Naive thymus-derived CD4-positive, alpha-beta T cell (primary cell): ENCODE results near the gene TFAP2E. TPM values are rescaled to one million over a fixed set of nuclear protein-coding genes. Genes with fewer than 3 reads are reported as not detected.

Source experiments
- ATAC-seq: fragments of 150-1000 bp; cut with Tn5 transposase; 2 replicates; pipeline ENCODE4 v1.10.0; 2021; ENCODE audit warnings: mild to moderate bottlenecking, moderate library complexity
- CTCF ChIA-PET: fragments of 350-600 bp; sonication (Branson Sonifier 250); formaldehyde crosslinking; loops from one replicate; lab custom pipeline; 2021; ENCODE audit warnings: antibody characterized with exemption; lab: Charles Lee
- POLR2A ChIA-PET: fragments of 350-600 bp; sonication (Branson Sonifier 250); formaldehyde crosslinking; loops from one replicate; lab custom pipeline; 2021; ENCODE audit warnings: antibody characterized with exemption, inconsistent platforms; lab: Charles Lee
- DNase-seq, 9 donors: peaks; one replicate each; pipeline versions ENCODE4 v3.0.0 to v3.0.0-alpha.2; 2020 to 2022; ENCODE audit warnings: mixed read lengths in 1 of 9
- H3K27ac ChIP-seq: one replicate; pipeline ENCODE4 v1.7.0; 2013; ENCODE audit warnings: mild to moderate bottlenecking, low read depth, low read length, moderate library complexity
- H3K27me3 ChIP-seq, 2 donors: one replicate each; pipeline ENCODE4 v1.7.0; 2013; ENCODE audit warnings: low read length in 2 of 2, mild to moderate bottlenecking in 2 of 2, moderate library complexity in 2 of 2; ENCODE audit not compliant: control insufficient read depth in 2 of 2, insufficient read depth in 2 of 2
- H3K36me3 ChIP-seq, 3 experiments: 1 replicate in 2 of 3; 2 replicates in 1 of 3; pipeline ENCODE4 v1.7.0; 2013; ENCODE audit warnings: low read length in 3 of 3, mild to moderate bottlenecking in 3 of 3, moderate library complexity in 1 of 3; ENCODE audit not compliant: insufficient read depth in 3 of 3, control insufficient read depth in 2 of 3
- H3K4me1 ChIP-seq, 2 donors: one replicate each; pipeline ENCODE4 v1.7.0; 2013; ENCODE audit warnings: low read length in 2 of 2, mild to moderate bottlenecking in 2 of 2, moderate library complexity in 1 of 2; ENCODE audit not compliant: control insufficient read depth in 2 of 2, insufficient read depth in 2 of 2
- H3K4me3 ChIP-seq: 2 replicates; pipeline ENCODE4 v1.7.0; 2013; ENCODE audit warnings: mild to moderate bottlenecking, low read length
- H3K9me3 ChIP-seq, 3 experiments: 1 replicate in 2 of 3; 2 replicates in 1 of 3; pipeline ENCODE4 v1.7.0; 2013; ENCODE audit warnings: low read length in 3 of 3; ENCODE audit not compliant: control insufficient read depth in 2 of 3
- H3K27ac Mint-ChIP-seq, 9 donors: one replicate each; pipeline ENCODE4 v1.8.0; 2020 to 2022; ENCODE audit warnings: mixed read lengths in 9 of 9, mild to moderate bottlenecking in 8 of 9, moderate library complexity in 5 of 9, inconsistent platforms in 2 of 9
- H3K27me3 Mint-ChIP-seq, 5 donors: one replicate each; pipeline ENCODE4 v1.8.0; 2021 to 2022; ENCODE audit warnings: mixed read lengths in 5 of 5, mild to moderate bottlenecking in 1 of 5
- H3K36me3 Mint-ChIP-seq, 5 donors: one replicate each; pipeline ENCODE4 v1.8.0; 2020 to 2022; ENCODE audit warnings: mixed read lengths in 5 of 5, mild to moderate bottlenecking in 3 of 5, inconsistent platforms in 1 of 5
- H3K4me1 Mint-ChIP-seq, 7 donors: one replicate each; pipeline ENCODE4 v1.8.0; 2020 to 2022; ENCODE audit warnings: mixed read lengths in 7 of 7, mild to moderate bottlenecking in 3 of 7, inconsistent platforms in 1 of 7
- H3K4me3 Mint-ChIP-seq, 10 donors: one replicate each; pipeline ENCODE4 v1.8.0; 2020 to 2022; ENCODE audit warnings: mild to moderate bottlenecking in 10 of 10, mixed read lengths in 10 of 10, moderate library complexity in 6 of 10, inconsistent platforms in 2 of 10
- H3K9me3 Mint-ChIP-seq, 11 donors: one replicate each; pipeline ENCODE4 v1.8.0; 2020 to 2022; ENCODE audit warnings: mixed read lengths in 11 of 11, mild to moderate bottlenecking in 4 of 11, inconsistent platforms in 1 of 11, moderate library complexity in 1 of 11
- intact Hi-C, 2 donors: fragments of 100-400 bp; cut with micrococcal nuclease; formaldehyde crosslinking; loops; one replicate each; pipeline ENCODE4 v1.15.1; 2023
- polyA plus RNA-seq, 2 donors: library from polyadenylated mRNA; unstranded; fragments of 300-500 nt; fragmentation: Illumina TruSeq; gene quantifications; one replicate each; pipeline ENCODE4 v1.2.3, GENCODE V29; 2021
- total RNA-seq, 6 experiments: library from RNA in 5 of 6; stranded (reverse) in 5 of 6; gene quantifications; 1 replicate in 5 of 6; 2 replicates in 1 of 6; pipeline ENCODE4 v1.2.3 and lab custom pipeline; 2021 to 2026

TFAP2E gene
- total and polyA plus RNA-seq, 7 experiments from 2014 or later = 0.13 to 4.2 (median 1.3) TPM

GRCh38 chr1:35557611-35558373, 15.3 kb upstream of the TFAP2E start, which contains the start of gene NCDN:
Gene NCDN, plus strand, starts transcription at chr1:35557799. Its CDS starts 392 bp downstream, at chr1:35558191.
- Mint-ChIP-seq H3K4me3 (peak within 1 kb of the TSS; percentile 90 to 99 (median 96)), H3K4me1 (peaks cover 40 to 68% (median 53%) of the 10 kb centered on the region in 7 donors), H3K27ac (peak within 1 kb of the TSS; percentile 89 to 98 (median 93)), H3K36me3 (peaks cover 0 to 10% (median 4%) of the 10 kb centered on the region in 5 donors), H3K27me3 (no peaks in the 10 kb centered on the region), H3K9me3 (no peaks in the 10 kb centered on the region)
- H3K27me3 ChIP-seq = no peaks in the 10 kb centered on the region
- peak within 1 kb of the TSS; percentile 77 for H3K27ac ChIP-seq
- ChIA-PET CTCF (interaction anchor here (1.3 to 4.9 kb wide), 6 partner anchors 11 to 158 kb away, joined by 4 to 47 read pairs (median 5); no protein-coding TSS in a partner anchor), POLR2A (interaction anchor here (0.6 to 3.0 kb wide), 16 partner anchors 8 to 365 kb away, joined by 3 to 21 read pairs (median 4); partner anchors contain the start of genes AGO1, CLSPN and SFPQ)
- peak within 1 kb of the TSS; percentile 87 for H3K4me3 ChIP-seq
- no peaks in the 10 kb centered on the region for H3K9me3 ChIP-seq
- ATAC-seq = peak; percentile 96
- intact Hi-C loops = loop anchor here (1.0 to 5.0 kb wide), 14 partner anchors 18 to 699 kb away; partner anchors contain the start of genes PSMB2 (in 2 of the 2), SFPQ (in 2 of the 2), ADPRS (in 1 of the 2) and AGO3 (in 1 of the 2)
- DNase-seq = peak; percentile 86 to 96 (median 94)
- H3K36me3 ChIP-seq = peaks cover 0 to 21% (median 0%) of the 10 kb centered on the region in 3 experiments
- H3K4me1 ChIP-seq = peaks cover 16 to 19% of the 10 kb centered on the region in 2 donors

- peak overlapping the region; percentile 77 for H3K27ac ChIP-seq
- peak overlapping the region; percentile 87 for H3K4me3 ChIP-seq
- intact Hi-C loops = loop anchor here in 1 of 2 donors (5.0 kb wide), 1 partner anchor 529 kb away; the partner anchor contains the start of gene ADPRS
- CTCF ChIA-PET = interaction anchor here (1.3 to 4.9 kb wide), 2 partner anchors 10 to 107 kb away, joined by 4 to 47 read pairs; no protein-coding TSS in a partner anchor
- peaks cover 16 to 19% of the 10 kb centered on the region in 2 donors for H3K4me1 ChIP-seq
- Mint-ChIP-seq H3K4me1 (peaks cover 39 to 62% (median 54%) of the 10 kb centered on the region in 7 donors), H3K4me3 (peak overlapping the region; percentile 90 to 99 (median 96)), H3K27me3 (no peaks in the 10 kb centered on the region), H3K36me3 (peaks cover 0 to 8% (median 0%) of the 10 kb centered on the region in 5 donors), H3K9me3 (no peaks in the 10 kb centered on the region), H3K27ac (peak overlapping the region; percentile 89 to 98 (median 93))
- no peaks in the 10 kb centered on the region for H3K9me3 ChIP-seq
- H3K36me3 ChIP-seq = peaks cover 0 to 17% (median 0%) of the 10 kb centered on the region in 3 experiments
- DNase-seq = peak in 3 of 9 donors; percentile 21 to 28 (median 27)
- H3K27me3 ChIP-seq = no peaks in the 10 kb centered on the region
- POLR2A ChIA-PET = interaction anchor here (0.9 to 2.9 kb wide), 4 partner anchors 23 to 211 kb away, joined by 3 to 21 read pairs (median 4); partner anchors contain the start of gene CLSPN
- no peak for ATAC-seq
Measured at GRCh38 chr1:35558374-35559316, 14.5 kb upstream of the TFAP2E start.

GRCh38 chr1:35559317-35559944, 13.7 kb upstream of the TFAP2E start:
- Histone ChIP-seq H3K4me1 (peaks cover 16 to 19% of the 10 kb centered on the region in 2 donors), H3K9me3 (no peaks in the 10 kb centered on the region), H3K4me3 (no peak overlapping the region), H3K36me3 (peaks cover 0 to 21% (median 0%) of the 10 kb centered on the region in 3 experiments), H3K27me3 (no peaks in the 10 kb centered on the region), H3K27ac (peak overlapping the region; percentile 77)
- CTCF ChIA-PET = interaction anchor here (0.6 to 4.9 kb wide), 3 partner anchors 9 to 189 kb away, joined by 4 to 47 read pairs (median 4); no protein-coding TSS in a partner anchor
- H3K9me3 Mint-ChIP-seq = no peaks in the 10 kb centered on the region
- ATAC-seq (no peak), DNase-seq (peak in 3 of 9 donors; percentile 39 to 62 (median 48))
- H3K36me3 Mint-ChIP-seq = peaks cover 0 to 6% (median 0%) of the 10 kb centered on the region in 5 donors
- intact Hi-C loops = loop anchor here in 1 of 2 donors (5.0 kb wide), 1 partner anchor 528 kb away; the partner anchor contains the start of gene ADPRS
- POLR2A ChIA-PET = interaction anchor here (1.7 kb wide), 1 partner anchor 211 kb away, joined by 5 read pairs; the partner anchor contains the start of gene CLSPN
- no peaks in the 10 kb centered on the region for H3K27me3 Mint-ChIP-seq
- peak overlapping the region in 9 of 10 donors; percentile 15 to 99 (median 80) for H3K4me3 Mint-ChIP-seq
- peaks cover 38 to 62% (median 54%) of the 10 kb centered on the region in 7 donors for H3K4me1 Mint-ChIP-seq
- peak overlapping the region; percentile 18 to 88 (median 78) for H3K27ac Mint-ChIP-seq

- no peaks in the 10 kb centered on the region for H3K9me3 Mint-ChIP-seq
- DNase-seq (no peak), ATAC-seq (no peak)
- ChIA-PET POLR2A (interaction anchor here (0.5 to 2.0 kb wide), 5 partner anchors 21 to 398 kb away, joined by 3 to 6 read pairs (median 4); partner anchors contain the start of gene CLSPN), CTCF (interaction anchor here (1.8 to 4.9 kb wide), 2 partner anchors 12 to 109 kb away, joined by 7 to 47 read pairs; partner anchors contain the start of gene TFAP2E)
- H3K4me1 ChIP-seq = peaks cover 12 to 16% of the 10 kb centered on the region in 2 donors
- peak overlapping the region; percentile 77 for H3K27ac ChIP-seq
- peak overlapping the region in 8 of 9 donors; percentile 18 to 88 (median 80) for H3K27ac Mint-ChIP-seq
- peaks cover 0 to 26% (median 0%) of the 10 kb centered on the region in 3 experiments for H3K36me3 ChIP-seq
- no peaks in the 10 kb centered on the region for H3K27me3 ChIP-seq
- no peaks in the 10 kb centered on the region for H3K9me3 ChIP-seq
- no peaks in the 10 kb centered on the region for H3K27me3 Mint-ChIP-seq
- H3K4me1 Mint-ChIP-seq = peaks cover 32 to 58% (median 48%) of the 10 kb centered on the region in 7 donors
- H3K36me3 Mint-ChIP-seq = peaks cover 0 to 8% (median 0%) of the 10 kb centered on the region in 5 donors
- H3K4me3 Mint-ChIP-seq = peak overlapping the region in 1 of 10 donors; percentile 53
- no peak overlapping the region for H3K4me3 ChIP-seq
- intact Hi-C loops = no loop called here
Measured at GRCh38 chr1:35560256-35561225, 12.6 kb upstream of the TFAP2E start.
